Heart left ventricle (tissue), 13 donors: ENCODE measurements around the gene CMIP.

ENCODE experiments used
- POLR2A ChIP-seq, 2 donors: fragments of 450-650 bp; IDR thresholded peaks; one replicate each; pipeline ENCODE4 v1.6.1; 2017; ENCODE audit warnings: antibody characterized with exemption in 2 of 2, mild to moderate bottlenecking in 2 of 2, moderate library complexity in 2 of 2
- TF ChIP-seq, protein P1 (sequence below), 12 donors: fragments of 200-600 bp; sonication (generic) in 4 of 12; IDR thresholded peaks; one replicate each; pipeline versions ENCODE4 v1.5.0 to v1.8.0; 2018 to 2022; ENCODE audit warnings: antibody characterized with exemption in 12 of 12, mild to moderate bottlenecking in 5 of 12
- donor health status: ischemic (EF 13 %, LVEDD 7.1; RV severe dilation, severe dysfunction).
- donor health status: DM: no; HTN: yes; CAD: no.
- donor health status: DM: no; HTN: no; CAD: no.
- donor health status: ischemic (EF 25% LVEDD 6.9; RV normal size, moderate dysfunction).
- donor health status: ischemic (EF 25% LVEDD 5.7; RV mildly dilated, moderate dysfunction).
- donor health status: ischemic (EF 35%, LVEDD 5.7; RV mildly dilated, moderate dysfunction).
- donor health status: nonischemic (EF 11% LVEDD 7.7; RV severe dilation, severe dysfunction).
- donor health status: DM: yes; HTN: yes; CAD: no.
- donor health status: PGD.
- donor health status: ischemic (EF 29% LVEDD 5.4; RV normal size, mild dysfunction).
- donor health status: nonischemic (EF 23%, LVEDD 6.1; RV moderate dilation, normal function).

DNA sequence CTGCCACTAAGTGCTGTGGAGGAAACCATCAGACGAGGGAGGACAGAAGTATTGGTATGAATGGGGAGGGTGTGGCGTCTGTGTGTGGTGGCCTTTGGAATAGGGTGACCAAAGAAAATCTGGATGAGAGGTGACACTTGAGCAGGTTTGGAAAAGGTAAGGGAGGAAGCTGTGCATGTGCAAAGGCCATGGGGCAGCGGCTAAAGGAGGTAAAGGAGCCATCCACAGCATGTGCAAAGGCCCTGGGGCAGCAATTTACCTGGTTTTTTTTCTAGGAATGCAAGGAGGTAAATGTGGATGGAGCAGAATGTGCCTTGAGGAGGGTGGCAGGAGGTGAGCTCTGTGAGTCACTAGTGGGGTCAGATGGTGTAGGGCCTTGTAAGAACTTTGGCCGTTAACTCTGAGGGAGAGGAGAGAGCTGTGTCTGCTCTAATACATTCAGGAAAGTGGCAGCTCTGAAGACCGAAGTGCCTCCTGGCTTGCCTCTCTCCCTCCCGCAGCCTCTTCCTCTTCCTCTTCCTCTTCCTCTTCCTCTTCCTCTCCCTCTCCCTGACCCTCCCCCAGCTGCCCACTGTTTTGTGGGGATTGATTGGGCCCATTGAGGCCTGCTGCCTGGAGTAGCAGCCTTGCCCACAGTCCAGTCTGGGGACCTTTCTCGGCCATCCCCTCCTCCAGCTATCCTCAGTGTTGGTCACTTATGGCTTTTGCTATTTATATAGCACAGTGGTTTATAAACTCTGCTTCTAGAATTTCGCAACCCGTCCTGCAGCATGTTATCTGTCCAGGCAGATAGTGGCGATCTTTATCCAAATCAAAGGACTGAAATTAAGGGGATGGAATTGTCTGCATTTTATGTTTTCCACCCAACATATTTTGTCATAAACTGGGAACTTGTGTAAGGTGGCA lies 38.7 kb downstream of the CMIP start:
- TF ChIP-seq, protein P1, sequence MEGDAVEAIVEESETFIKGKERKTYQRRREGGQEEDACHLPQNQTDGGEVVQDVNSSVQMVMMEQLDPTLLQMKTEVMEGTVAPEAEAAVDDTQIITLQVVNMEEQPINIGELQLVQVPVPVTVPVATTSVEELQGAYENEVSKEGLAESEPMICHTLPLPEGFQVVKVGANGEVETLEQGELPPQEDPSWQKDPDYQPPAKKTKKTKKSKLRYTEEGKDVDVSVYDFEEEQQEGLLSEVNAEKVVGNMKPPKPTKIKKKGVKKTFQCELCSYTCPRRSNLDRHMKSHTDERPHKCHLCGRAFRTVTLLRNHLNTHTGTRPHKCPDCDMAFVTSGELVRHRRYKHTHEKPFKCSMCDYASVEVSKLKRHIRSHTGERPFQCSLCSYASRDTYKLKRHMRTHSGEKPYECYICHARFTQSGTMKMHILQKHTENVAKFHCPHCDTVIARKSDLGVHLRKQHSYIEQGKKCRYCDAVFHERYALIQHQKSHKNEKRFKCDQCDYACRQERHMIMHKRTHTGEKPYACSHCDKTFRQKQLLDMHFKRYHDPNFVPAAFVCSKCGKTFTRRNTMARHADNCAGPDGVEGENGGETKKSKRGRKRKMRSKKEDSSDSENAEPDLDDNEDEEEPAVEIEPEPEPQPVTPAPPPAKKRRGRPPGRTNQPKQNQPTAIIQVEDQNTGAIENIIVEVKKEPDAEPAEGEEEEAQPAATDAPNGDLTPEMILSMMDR (IDR thresholded peaks at IDR 0.05), result no peak
- no peak for TF ChIP-seq POLR2A (IDR thresholded peaks at IDR 0.05)
